ENCODE measurements around the gene PRKG1. TPM values are rescaled to one million over a fixed set of nuclear protein-coding genes. Genes with fewer than 3 reads are reported as not detected.

Gene PRKG1
- total RNA-seq, 4 donors from 2014 or later = 24.0 to 89.1 (median 45.7) TPM

DNA sequence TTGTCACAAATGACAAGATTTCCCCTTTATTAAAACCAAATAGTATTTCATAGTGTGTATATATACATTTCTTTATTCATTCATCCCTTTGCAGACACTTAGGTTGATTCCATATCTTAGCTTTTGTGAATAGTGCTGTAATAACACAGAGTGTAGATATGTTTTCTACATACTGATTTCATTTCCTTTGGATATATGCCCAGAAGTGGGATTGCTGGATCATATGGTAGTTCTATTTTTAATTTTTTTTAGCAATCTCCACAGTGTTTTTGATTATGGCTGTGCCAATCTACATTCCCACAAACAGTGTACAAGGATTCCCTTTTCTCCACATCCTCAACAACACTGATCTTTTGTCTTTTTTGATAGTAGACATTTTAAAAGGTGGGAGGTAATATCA, 578.7 kb downstream of the PRKG1 start:
- H3K36me3 ChIP-seq = no peaks in the 10 kb centered on the region
- H3K27me3 ChIP-seq = no peaks in the 10 kb centered on the region
- no peaks in the 10 kb centered on the region for H3K4me1 ChIP-seq
- H3K9me3 ChIP-seq = no peaks in the 10 kb centered on the region
- no peak for TF ChIP-seq POLR2A (IDR thresholded peaks at IDR 0.05)
- TF ChIP-seq, protein P1, sequence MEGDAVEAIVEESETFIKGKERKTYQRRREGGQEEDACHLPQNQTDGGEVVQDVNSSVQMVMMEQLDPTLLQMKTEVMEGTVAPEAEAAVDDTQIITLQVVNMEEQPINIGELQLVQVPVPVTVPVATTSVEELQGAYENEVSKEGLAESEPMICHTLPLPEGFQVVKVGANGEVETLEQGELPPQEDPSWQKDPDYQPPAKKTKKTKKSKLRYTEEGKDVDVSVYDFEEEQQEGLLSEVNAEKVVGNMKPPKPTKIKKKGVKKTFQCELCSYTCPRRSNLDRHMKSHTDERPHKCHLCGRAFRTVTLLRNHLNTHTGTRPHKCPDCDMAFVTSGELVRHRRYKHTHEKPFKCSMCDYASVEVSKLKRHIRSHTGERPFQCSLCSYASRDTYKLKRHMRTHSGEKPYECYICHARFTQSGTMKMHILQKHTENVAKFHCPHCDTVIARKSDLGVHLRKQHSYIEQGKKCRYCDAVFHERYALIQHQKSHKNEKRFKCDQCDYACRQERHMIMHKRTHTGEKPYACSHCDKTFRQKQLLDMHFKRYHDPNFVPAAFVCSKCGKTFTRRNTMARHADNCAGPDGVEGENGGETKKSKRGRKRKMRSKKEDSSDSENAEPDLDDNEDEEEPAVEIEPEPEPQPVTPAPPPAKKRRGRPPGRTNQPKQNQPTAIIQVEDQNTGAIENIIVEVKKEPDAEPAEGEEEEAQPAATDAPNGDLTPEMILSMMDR (IDR thresholded peaks at IDR 0.05) = no peak
- no peak overlapping the region for H3K4me3 ChIP-seq
- no peak overlapping the region for H3K27ac ChIP-seq
- no peak for DNase-seq

DNA sequence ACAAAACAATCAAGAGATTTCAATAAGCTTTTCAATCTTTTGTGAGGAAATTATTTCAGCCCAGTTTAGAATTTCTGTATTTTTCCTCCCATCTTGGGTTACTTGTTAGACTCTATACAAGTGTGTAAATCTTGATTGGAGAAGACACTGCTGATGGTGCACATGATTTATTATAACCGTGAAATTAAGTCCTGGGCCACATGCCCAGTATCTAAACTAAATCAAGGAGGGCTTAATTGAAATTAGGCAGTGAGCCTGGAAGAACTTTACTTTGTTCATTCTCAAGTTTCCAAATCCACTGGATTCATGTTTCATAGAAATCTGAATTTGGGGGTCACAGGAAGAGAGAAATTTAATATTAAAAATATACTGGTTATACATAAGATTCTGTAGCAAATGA, 580.6 kb downstream of the PRKG1 start:
- H3K4me1 ChIP-seq = no peaks in the 10 kb centered on the region
- H3K36me3 ChIP-seq = no peaks in the 10 kb centered on the region
- no peak for TF ChIP-seq POLR2A (IDR thresholded peaks at IDR 0.05)
- TF ChIP-seq, protein P1 (IDR thresholded peaks at IDR 0.05) = no peak
- no peak for DNase-seq
- no peak overlapping the region for H3K27ac ChIP-seq
- H3K9me3 ChIP-seq = no peaks in the 10 kb centered on the region
- H3K4me3 ChIP-seq = no peak overlapping the region
- no peaks in the 10 kb centered on the region for H3K27me3 ChIP-seq

DNA sequence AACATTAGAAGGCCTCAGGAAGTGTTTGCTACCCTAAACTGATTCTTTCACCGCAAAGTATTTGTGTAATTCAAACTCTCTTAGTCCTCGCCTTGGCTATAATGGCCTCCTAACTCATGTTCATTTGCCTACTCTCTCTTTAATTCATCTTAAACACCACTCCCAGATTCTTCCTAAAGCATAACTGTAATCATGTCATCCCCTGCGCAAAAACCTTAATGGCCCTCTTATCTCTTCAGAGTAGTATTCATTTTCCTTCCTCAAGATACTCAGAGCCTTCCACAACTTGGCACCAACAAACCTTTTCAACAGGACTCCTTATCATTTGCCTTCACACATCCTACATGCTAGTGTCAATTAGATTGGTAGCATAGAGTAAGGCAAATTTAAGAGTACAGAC, 582.2 kb downstream of the PRKG1 start:
- DNase-seq = no peak
- Histone ChIP-seq H3K36me3 (no peaks in the 10 kb centered on the region), H3K27ac (no peak overlapping the region), H3K9me3 (no peaks in the 10 kb centered on the region), H3K27me3 (no peaks in the 10 kb centered on the region), H3K4me3 (no peak overlapping the region), H3K4me1 (no peaks in the 10 kb centered on the region)
- TF ChIP-seq, protein P1 (IDR thresholded peaks at IDR 0.05) = no peak
- TF ChIP-seq POLR2A (IDR thresholded peaks at IDR 0.05) = no peak

DNA sequence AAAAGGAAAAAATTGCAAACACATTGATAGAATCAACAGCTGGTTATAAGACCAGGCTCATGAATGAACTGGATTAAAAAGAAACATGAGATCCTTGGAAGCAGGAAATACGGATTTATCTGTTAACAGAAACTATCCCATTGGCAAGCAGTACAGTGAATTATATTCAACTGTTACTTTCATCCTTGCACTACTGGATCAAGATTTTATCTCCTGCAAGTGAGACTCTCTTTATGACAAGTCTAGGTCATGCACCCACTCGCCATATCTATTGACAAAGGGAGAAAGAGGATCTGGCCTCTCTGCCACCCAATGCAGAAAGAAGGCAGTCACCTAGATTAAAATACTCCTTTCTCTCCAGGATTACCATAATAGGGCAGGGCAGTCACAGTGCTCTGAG, 583.7 kb downstream of the PRKG1 start:
- no peak overlapping the region for H3K4me3 ChIP-seq
- H3K36me3 ChIP-seq = no peaks in the 10 kb centered on the region
- DNase-seq = no peak
- no peaks in the 10 kb centered on the region for H3K27me3 ChIP-seq
- no peak for TF ChIP-seq POLR2A (IDR thresholded peaks at IDR 0.05)
- TF ChIP-seq, protein P1 (IDR thresholded peaks at IDR 0.05) = no peak
- no peak overlapping the region for H3K27ac ChIP-seq
- no peaks in the 10 kb centered on the region for H3K9me3 ChIP-seq
- H3K4me1 ChIP-seq = no peaks in the 10 kb centered on the region

DNA sequence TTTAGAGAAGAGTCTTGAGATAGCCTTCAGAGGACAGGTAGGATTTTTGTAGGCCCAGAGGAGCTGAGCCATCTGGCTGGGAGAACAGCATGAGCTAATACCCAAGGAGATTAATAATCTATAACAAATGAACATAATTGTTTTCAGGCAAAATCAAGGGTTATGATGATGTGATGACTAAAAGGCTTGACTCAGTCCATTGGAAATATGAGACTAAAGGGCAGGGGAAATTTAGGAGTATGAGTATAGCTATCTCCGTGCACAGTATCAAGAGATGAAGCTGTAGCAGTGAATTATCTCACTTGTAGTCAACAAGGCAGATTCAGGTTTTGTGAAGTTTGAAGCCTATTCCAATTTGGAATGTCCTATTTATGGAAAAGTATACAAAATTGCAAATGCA, 585.1 kb downstream of the PRKG1 start:
- Histone ChIP-seq H3K9me3 (no peaks in the 10 kb centered on the region), H3K27me3 (no peaks in the 10 kb centered on the region), H3K4me1 (no peaks in the 10 kb centered on the region), H3K27ac (no peak overlapping the region), H3K36me3 (no peaks in the 10 kb centered on the region), H3K4me3 (no peak overlapping the region)
- DNase-seq = no peak
- TF ChIP-seq POLR2A (IDR thresholded peaks at IDR 0.05) = no peak
- TF ChIP-seq, protein P1 (IDR thresholded peaks at IDR 0.05) = no peak

DNA sequence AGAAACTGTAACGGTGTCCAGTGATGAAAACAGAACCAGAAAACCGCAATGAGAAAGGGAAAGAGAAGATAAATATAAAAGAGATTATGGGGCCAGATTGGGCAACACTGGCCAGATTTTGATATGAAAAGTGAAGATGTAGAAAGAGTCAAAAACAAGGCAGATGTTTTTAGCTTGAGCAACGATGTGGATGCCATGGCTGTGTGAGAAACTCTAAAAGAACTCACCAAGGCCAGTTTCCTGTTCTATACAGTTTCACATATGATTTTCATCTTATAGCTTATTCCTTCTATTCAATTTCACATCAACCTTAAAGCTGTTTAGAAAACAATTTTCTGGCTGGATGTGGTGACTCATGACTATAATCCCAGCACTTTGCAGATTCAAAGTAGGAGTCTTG, 588.8 kb downstream of the PRKG1 start:
- Histone ChIP-seq H3K4me1 (no peaks in the 10 kb centered on the region), H3K27me3 (no peaks in the 10 kb centered on the region), H3K36me3 (no peaks in the 10 kb centered on the region), H3K27ac (no peak overlapping the region), H3K4me3 (no peak overlapping the region), H3K9me3 (no peaks in the 10 kb centered on the region)
- TF ChIP-seq, protein P1 (IDR thresholded peaks at IDR 0.05) = no peak
- no peak for TF ChIP-seq POLR2A (IDR thresholded peaks at IDR 0.05)
- DNase-seq = no peak

All from Peyer's patch (tissue), 4 donors.